ENCODE results near the gene ETNPPL.

The ETNPPL gene

GRCh38 chr4:108762559-108763225 lies at the start of gene ETNPPL:
ETNPPL (minus strand) TSS chr4:108763053; CDS start chr4:108762898, 155 bp downstream.
- no peak for DNase-seq (ENCODE audit: low read depth in 2 of 2)

DNA sequence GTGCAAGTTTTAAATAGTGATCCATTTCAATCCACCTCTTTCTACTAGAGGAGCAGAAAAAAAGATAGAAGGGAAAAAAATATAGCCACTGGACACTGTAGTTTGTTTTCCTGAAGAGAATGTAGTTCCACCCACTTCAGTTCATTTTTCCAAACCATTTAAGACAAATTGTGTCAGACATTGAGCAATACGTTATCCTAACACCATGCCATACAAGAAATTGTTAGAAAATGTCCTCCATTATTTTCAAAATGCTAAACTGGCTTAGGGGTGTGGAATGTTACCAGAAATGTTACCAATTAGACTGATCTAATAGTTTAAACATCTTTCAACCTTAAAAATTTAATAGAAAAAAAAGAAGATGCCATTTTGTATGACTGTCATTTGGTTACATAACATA lies 48.6 kb upstream of the ETNPPL start:
- no peak for DNase-seq (ENCODE audit: low read depth in 2 of 2)

DNA sequence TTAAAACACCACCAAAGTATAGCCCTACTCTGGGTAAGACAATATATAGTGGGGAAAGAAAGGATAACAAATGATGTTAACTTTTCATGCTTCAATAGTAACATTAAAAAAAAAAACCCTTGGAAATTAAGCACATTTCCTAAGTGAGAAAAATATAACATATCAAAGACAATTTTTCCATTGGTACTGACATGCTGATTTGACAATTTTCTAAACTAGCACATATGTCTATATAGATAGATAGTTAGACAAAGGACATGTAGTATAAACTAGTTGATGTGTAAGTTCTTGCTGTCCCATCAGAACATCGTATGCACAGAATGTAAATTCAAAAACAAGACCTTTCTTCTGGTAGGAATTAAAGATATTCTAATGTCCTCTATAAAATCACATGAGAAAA lies 47.2 kb upstream of the ETNPPL start:
- DNase-seq (ENCODE audit: low read depth in 2 of 2): no peak

- DNase-seq (ENCODE audit: low read depth in 2 of 2): no peak
These were observed 41.9 kb upstream of the ETNPPL start for GRCh38 chr4:108804648-108805273.

- no peak for DNase-seq (ENCODE audit: low read depth in 2 of 2)
These were observed 36.5 kb upstream of the ETNPPL start for GRCh38 chr4:108799306-108799705.

- no peak for DNase-seq (ENCODE audit: low read depth in 2 of 2)
These were observed 33.3 kb upstream of the ETNPPL start for GRCh38 chr4:108796173-108796572.

DNA sequence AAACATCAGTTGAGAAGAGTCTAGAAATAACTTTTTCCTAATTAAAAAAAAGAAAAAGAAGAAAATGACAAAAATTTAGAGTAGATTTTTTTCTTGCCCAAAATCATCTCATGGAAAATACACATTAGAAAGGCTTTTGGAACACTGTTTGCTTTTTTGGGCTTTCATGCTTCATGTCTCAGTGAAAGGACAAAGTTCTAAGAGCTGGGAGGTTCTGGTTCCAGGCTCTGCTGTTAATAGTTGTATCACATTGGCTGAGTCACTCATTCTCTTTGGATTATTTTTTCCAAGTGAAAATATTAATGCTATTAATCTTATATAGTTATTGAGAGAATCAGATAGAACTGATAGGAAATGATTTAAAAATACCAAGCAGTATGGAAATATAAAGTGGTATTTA lies 32.9 kb upstream of the ETNPPL start:
- DNase-seq (ENCODE audit: low read depth in 2 of 2): no peak

GRCh38 chr4:108794136-108794535 lies 31.3 kb upstream of the ETNPPL start:
- no peak for DNase-seq (ENCODE audit: low read depth in 2 of 2)

DNA sequence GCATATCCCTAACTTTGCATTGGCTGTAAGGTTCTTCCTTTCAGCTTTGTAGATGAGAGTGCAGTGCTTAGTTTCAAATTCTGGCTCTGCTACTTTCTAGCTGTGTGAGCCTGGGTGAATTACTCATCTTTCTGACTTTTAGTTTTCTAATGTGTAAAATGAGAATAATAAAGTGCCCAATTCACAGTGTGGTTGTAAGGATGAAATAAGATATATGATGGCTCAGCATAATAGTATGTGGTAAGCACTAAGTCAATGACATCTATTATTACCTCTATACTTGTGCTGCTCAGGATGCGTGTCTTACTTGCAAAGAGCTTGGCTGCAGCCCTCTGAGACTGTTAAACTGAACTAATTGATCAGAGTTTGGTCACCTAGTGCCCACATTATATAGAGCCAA lies 30.6 kb upstream of the ETNPPL start:
- DNase-seq (ENCODE audit: low read depth in 2 of 2): no peak

- DNase-seq (ENCODE audit: low read depth in 2 of 2): no peak
These were observed 25.9 kb upstream of the ETNPPL start for GRCh38 chr4:108788731-108789130.

GRCh38 chr4:108787724-108788123 lies 24.9 kb upstream of the ETNPPL start:
- DNase-seq (ENCODE audit: low read depth in 2 of 2): no peak

GRCh38 chr4:108787106-108787505 lies 24.3 kb upstream of the ETNPPL start:
- no peak for DNase-seq (ENCODE audit: low read depth in 2 of 2)

DNA sequence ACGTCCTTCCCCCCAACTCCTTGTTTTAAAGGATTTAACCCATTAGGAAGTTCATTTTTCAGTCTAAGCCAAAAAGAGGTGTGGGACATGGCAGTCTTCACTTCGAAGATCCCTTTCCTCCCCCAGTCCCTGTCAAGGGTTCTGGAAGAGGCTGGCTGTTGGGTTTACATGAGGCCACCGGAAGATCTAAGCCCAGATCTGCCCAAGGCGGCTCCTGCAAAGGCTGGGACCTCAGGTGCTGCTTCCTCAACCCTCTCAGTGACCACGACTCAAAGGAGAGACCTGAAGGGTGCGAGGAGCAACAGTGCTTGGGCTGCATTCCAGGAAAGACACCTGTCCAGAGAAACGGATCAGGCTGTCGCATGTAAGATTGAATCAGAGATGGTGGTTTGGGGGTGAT lies 23.5 kb upstream of the ETNPPL start:
- no peak for DNase-seq (ENCODE audit: low read depth in 2 of 2)

- no peak for DNase-seq (ENCODE audit: low read depth in 2 of 2)
These were observed 21.0 kb upstream of the ETNPPL start for GRCh38 chr4:108783665-108784463.

GRCh38 chr4:108779958-108780357 lies 17.1 kb upstream of the ETNPPL start:
- DNase-seq (ENCODE audit: low read depth in 2 of 2): no peak

DNA sequence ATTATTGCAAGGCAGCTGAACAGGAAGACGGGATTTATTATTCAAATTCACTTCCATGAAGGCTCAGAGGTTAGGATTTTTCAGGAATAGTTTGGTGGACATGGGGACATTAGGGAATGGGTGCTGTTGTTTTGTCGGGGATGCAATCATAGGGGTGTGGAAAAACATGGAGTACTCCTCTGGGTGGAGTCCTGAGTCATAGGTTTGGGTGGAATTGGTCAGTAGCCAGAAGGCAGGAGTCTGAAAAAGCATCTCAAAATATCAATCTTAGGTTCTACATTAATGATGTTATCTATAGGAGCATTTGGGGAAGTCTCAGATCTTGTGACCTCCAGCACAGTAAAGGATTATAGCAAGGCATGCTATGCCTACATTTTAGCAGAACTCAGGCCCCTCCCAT lies 14.5 kb upstream of the ETNPPL start:
- no peak for DNase-seq (ENCODE audit: low read depth in 2 of 2)

- DNase-seq (ENCODE audit: low read depth in 2 of 2): no peak
These were observed 13.1 kb upstream of the ETNPPL start for GRCh38 chr4:108775921-108776320.

- no peak for DNase-seq (ENCODE audit: low read depth in 2 of 2)
These were observed 12.1 kb upstream of the ETNPPL start for GRCh38 chr4:108774809-108775530.

- DNase-seq (ENCODE audit: low read depth in 2 of 2): no peak
These were observed 9.5 kb upstream of the ETNPPL start for GRCh38 chr4:108772402-108772801.

DNA sequence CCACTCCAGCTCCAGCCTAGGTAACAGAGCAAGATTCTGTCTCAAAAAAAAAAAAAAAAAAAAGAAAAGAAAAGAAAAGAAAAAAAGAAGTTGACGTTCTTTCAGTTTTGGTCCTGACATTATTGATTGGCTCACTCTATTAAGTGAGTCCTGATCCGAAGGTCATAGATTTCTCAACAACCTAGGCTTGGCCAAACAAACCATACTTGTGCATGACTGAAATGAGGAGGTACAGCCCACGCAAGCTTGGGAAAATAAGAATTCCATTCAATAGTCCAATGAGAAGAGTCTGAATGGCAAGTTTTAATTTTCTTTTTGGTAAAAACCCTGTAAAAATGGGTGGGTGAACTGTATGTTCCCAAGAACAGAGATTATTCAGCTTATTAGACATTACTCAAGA lies 3.2 kb upstream of the ETNPPL start:
- DNase-seq (ENCODE audit: low read depth in 2 of 2): no peak

DNA sequence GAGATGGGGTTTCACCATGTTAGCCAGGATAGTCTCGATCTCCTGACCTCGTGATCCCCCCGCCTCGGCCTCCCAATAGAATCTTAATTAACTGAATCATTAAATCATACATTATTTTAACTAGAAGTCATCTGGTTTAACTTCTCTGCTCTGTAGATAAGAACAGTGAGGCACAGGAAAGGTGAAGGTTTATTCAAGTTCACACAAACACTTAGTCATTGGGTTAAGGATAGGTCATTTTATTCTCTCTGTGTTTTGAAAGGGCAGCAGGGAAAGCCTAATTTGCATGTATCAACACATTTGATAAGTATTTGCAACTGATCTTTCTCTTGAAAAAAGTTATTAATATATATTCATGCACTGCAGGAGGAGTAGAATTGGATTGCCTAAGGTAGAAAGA lies 1.1 kb upstream of the ETNPPL start:
- DNase-seq (ENCODE audit: low read depth in 2 of 2): no peak

DNA sequence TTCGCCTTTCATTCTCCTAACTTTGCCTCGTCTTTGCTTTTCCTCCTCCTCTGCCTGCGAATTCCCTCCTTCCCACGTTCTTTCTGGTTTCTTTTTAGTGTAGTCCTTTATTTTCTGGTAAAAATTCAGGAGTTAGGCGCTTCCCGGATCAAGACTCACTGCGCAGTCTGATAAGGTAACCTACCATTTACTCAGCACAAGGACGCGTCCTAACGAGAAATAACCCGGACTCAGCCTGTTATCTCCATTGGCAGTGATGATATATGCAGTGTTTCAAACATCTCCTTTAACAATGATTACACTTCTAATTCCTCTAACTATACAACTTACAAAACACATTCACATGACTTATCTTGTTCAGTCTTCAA lies 357 bp upstream of the ETNPPL start:
- DNase-seq (ENCODE audit: low read depth in 2 of 2): no peak
